Measurements from ENCODE around the gene C20orf202.
"Not testable (repeated sequence)": the region's sequence is repeated elsewhere in the genome, so short reads cannot be mapped to it uniquely, and the experiment has no call there.

The C20orf202 gene

DNA sequence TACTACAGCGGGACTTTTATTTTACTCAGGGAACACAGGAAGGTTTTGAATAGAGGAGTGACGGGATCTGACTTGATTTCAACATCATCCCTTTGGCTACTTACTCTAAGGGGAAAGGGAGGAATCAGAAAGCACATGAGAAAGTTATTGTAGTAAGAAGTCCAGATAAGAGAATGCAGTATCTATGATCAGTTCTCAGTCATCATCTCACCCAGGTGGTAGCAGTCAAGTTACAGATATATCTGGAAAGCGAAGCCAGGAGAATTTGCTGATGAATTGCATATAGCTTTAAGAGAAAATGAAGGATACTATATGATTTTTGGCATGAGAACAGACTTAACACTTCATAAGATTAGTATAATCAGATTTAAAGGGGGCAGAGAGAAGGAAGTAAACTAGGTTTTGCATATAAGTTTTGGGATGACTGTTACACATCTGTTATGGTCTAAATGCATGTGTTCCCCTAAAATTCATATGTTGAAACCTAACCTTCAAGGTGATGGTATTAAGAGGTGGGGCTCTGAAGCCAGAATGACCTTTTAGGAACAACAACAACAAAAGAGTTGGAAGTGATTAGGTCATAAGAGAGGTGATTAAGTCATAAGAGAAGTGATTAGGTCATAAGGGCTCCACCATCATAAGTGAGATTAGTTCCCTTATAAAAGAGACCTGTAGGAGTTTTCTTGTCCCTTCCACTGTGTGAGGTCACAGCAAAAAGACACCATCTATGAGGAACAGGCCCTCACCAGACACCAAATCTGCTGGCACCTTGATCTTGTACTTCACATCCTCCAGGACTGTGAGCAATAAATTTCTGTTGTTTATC, 29.2 kb downstream of the C20orf202 start:
- Mint-ChIP-seq H3K4me1 (ENCODE audit: low read depth) (peaks cover 11% of the 10 kb centered on the region), H3K4me3 (no peak overlapping the region), H3K36me3 (ENCODE audit: low read depth) (no peaks in the 10 kb centered on the region), H3K27me3 (ENCODE audit: low read depth) (peaks cover 28% of the 10 kb centered on the region), H3K9me3 (no peaks in the 10 kb centered on the region), H3K27ac (no peak overlapping the region)

DNA sequence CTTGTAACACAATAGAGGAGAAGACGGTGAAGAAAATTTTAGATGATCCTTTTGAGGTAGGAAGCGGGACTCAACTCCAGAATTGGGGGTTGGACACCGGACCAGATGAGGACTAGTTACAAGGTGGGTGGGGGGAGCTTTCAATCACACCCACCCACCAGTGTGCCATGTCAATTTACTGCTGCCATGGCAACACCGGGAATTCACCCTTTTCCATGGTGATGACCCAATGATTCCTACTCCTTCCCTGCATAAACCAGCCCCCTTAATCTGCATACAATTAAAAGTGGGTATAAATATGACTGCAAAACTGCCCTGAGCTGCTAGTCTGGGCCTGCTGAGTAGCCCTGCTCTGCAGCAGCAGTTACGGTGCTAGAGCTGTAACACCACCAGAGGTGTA, 37.3 kb downstream of the C20orf202 start:
- peaks cover 18% of the 10 kb centered on the region for H3K27me3 Mint-ChIP-seq (ENCODE audit: low read depth)

DNA sequence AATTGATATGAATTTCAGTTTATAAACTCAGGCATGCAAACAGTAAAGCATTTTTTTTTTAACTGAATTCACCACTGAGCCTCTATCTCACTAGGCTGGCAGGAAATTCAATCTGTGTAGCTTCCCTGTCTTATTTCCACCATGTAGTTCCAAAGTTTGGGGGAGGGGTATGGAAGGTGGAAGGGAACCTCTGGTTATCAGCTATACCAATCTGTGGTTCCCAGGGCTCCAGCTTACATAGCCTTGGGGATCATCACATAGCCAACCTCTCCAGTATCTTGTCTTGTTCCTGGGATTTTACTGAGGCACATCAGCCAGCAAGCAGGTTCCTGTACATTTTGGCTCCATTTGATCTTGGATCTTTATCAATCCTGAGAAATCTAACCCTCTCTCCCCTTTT, 38.2 kb downstream of the C20orf202 start:
- Mint-ChIP-seq H3K4me1 (ENCODE audit: low read depth) (peaks cover 5% of the 10 kb centered on the region), H3K36me3 (ENCODE audit: low read depth) (no peaks in the 10 kb centered on the region), H3K4me3 (no peak overlapping the region), H3K27ac (no peak overlapping the region), H3K27me3 (ENCODE audit: low read depth) (peaks cover 18% of the 10 kb centered on the region), H3K9me3 (no peaks in the 10 kb centered on the region)

More for the DNA sequence above, 37.3 kb downstream of the C20orf202 start:
- H3K36me3 Mint-ChIP-seq (ENCODE audit: low read depth), result no peaks in the 10 kb centered on the region
- no peak overlapping the region for H3K27ac Mint-ChIP-seq
- peaks cover 7% of the 10 kb centered on the region for H3K4me1 Mint-ChIP-seq (ENCODE audit: low read depth)
- no peaks in the 10 kb centered on the region for H3K9me3 Mint-ChIP-seq
- no peak overlapping the region for H3K4me3 Mint-ChIP-seq

DNA sequence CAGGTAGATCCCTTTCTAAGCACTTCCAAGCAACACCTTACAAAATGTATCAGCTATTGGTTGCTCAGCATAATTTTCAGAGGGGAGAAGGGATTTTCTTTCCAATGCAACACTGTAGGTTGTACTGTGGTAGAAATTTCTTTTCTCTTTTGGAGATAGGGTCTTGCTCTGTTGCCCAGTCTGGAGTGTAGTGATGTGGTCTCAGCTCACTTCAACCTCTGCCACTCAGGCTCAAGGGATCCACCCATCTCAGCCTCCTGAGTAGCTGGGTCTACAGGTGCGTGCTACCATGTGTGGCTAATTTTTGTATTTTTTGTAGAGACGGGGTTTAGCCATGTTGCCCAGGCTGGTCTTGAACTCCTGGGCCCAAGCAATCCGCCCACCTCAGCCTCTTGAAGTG, 38.8 kb downstream of the C20orf202 start:
- H3K36me3 Mint-ChIP-seq (ENCODE audit: low read depth), result no peaks in the 10 kb centered on the region
- no peak overlapping the region for H3K27ac Mint-ChIP-seq
- no peak overlapping the region for H3K4me3 Mint-ChIP-seq
- no peaks in the 10 kb centered on the region for H3K9me3 Mint-ChIP-seq
- peaks cover 5% of the 10 kb centered on the region for H3K4me1 Mint-ChIP-seq (ENCODE audit: low read depth)
- peaks cover 18% of the 10 kb centered on the region for H3K27me3 Mint-ChIP-seq (ENCODE audit: low read depth)

DNA sequence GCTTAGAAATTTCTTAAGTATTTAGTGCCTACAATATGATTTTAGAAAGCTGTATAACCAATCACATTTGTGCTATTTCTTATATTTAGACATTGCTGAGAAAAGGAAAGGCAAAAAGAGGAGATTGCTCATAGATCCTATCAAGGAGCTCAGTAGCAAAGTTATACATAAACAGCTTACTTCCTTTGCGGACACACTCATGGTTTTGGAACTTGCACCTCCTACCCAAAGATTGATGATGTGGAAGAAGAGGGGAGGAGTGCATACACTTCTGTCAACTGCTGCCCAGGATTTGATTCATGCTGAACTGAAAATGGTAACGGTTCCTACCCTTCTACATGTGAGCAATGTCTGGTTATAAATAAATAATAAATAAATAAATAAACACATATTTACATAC, 39.3 kb downstream of the C20orf202 start:
- no peaks in the 10 kb centered on the region for H3K9me3 Mint-ChIP-seq
- H3K4me1 Mint-ChIP-seq (ENCODE audit: low read depth), result peaks cover 5% of the 10 kb centered on the region
- H3K27ac Mint-ChIP-seq, result no peak overlapping the region
- peaks cover 18% of the 10 kb centered on the region for H3K27me3 Mint-ChIP-seq (ENCODE audit: low read depth)
- H3K4me3 Mint-ChIP-seq, result no peak overlapping the region
- H3K36me3 Mint-ChIP-seq (ENCODE audit: low read depth), result no peaks in the 10 kb centered on the region

DNA sequence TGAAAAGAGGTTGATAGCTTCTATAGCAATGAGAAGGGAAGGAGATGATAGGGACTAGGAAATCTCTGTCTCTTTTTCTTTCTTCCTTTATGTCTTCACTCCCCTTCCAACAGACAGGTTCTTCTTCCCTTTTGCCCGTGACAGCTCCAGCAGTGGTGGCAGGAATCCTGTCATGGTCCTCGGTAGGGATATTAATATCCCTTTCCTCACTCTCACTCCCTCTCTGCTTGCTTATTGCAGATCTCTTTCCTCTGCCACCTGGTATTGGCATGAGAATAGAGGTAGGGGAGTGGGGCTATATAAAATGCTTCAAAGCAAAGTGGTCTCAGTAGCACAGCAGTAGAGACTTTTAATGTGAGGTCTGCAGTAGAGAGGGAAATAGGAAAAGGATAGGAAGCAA, 42.3 kb downstream of the C20orf202 start:
- Mint-ChIP-seq H3K4me1 (ENCODE audit: low read depth) (peaks cover 5% of the 10 kb centered on the region), H3K9me3 (no peaks in the 10 kb centered on the region), H3K4me3 (no peak overlapping the region), H3K36me3 (ENCODE audit: low read depth) (no peaks in the 10 kb centered on the region), H3K27ac (no peak overlapping the region), H3K27me3 (ENCODE audit: low read depth) (peaks cover 14% of the 10 kb centered on the region)

DNA sequence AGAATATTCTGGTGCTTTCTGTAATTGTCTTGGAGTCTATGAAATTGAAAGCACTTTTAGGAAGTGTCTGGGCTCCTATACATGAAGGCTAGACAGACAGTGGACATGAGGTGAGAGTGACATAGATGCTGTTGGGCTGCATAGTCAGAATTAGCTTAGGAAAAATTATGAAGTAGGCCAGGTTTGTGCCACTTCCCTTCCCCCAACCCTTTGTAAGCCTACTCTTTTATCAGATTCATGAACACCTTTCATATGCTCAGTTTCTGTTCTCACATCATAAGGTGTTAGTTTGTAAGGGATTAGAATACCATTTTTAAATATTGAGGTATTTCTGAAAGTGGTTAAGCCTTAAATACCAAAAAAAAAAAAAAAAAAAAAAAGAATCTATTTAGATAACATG, 44.4 kb downstream of the C20orf202 start:
- Mint-ChIP-seq H3K27ac (no peak overlapping the region), H3K36me3 (ENCODE audit: low read depth) (no peaks in the 10 kb centered on the region), H3K4me3 (no peak overlapping the region), H3K4me1 (ENCODE audit: low read depth) (peaks cover 5% of the 10 kb centered on the region), H3K9me3 (peaks cover 6% of the 10 kb centered on the region), H3K27me3 (ENCODE audit: low read depth) (peaks cover 21% of the 10 kb centered on the region)

DNA sequence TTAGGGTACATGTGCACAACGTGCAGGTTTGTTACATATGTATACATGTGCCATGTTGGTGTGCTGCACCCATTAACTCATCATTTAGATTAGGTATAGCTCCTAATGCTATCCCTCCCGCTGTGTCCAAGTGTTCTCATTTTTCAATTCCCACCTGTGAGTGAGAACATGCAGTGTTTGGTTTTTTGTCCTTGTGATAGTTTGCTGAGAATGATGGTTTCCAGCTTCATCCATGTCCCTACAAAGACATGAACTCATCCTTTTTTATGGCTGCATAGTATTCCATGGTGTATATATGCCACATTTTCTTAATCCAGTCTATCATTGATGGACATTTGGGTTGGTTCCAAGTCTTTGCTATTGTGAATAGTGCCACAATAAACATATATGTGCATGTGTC, 47.0 kb downstream of the C20orf202 start:
- H3K27me3 Mint-ChIP-seq (ENCODE audit: low read depth), result peaks cover 22% of the 10 kb centered on the region
- H3K36me3 Mint-ChIP-seq (ENCODE audit: low read depth); H3K27ac Mint-ChIP-seq; H3K4me3 Mint-ChIP-seq; H3K9me3 Mint-ChIP-seq; H3K4me1 Mint-ChIP-seq (ENCODE audit: low read depth): not testable (repeated sequence)

DNA sequence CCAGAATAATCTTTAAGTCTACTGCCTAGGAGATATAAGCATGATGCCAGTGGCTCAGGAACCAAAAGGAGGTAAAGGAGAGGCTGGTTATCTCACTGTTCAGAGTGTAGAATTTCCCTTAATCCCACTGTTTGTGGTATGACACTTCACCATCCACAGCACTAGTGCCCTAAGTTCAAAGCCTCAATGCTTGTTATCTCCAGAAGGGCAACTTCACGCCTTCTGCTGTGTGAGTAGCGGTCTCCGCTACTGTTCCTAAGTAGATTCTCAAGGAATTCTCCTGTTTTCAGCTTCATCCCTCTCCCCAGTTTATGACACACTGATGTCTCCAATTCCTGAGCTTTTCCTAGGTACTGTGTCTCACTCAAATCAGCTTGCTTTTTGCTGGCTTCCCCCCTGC, 49.2 kb downstream of the C20orf202 start:
- peaks cover 6% of the 10 kb centered on the region for H3K9me3 Mint-ChIP-seq
- H3K27me3 Mint-ChIP-seq (ENCODE audit: low read depth), result peaks cover 28% of the 10 kb centered on the region
- no peaks in the 10 kb centered on the region for H3K36me3 Mint-ChIP-seq (ENCODE audit: low read depth)

DNA sequence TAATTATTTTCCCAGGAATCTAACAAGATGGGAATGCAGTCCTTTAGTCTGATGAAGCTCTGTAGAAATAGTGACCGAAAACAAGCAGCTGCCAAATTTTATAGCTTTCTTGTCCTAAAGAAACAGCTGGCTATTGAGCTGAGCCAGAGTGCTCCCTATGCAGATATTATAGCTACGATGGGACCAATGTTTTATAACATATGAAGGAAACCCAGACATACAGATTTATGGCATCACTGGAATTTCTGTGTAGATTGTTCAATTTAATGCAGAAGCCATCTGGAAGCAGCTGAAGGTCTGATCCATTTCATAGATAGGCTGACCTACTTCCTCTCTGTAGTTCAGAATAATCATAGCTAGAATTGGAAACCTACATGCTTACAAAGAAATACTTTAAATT, 51.0 kb downstream of the C20orf202 start:
- no peak overlapping the region for H3K4me3 Mint-ChIP-seq
- peaks cover 5% of the 10 kb centered on the region for H3K4me1 Mint-ChIP-seq (ENCODE audit: low read depth)
- H3K27ac Mint-ChIP-seq, result no peak overlapping the region
- H3K36me3 Mint-ChIP-seq (ENCODE audit: low read depth), result no peaks in the 10 kb centered on the region
- H3K9me3 Mint-ChIP-seq, result peaks cover 6% of the 10 kb centered on the region
- H3K27me3 Mint-ChIP-seq (ENCODE audit: low read depth), result peaks cover 28% of the 10 kb centered on the region

More for the DNA sequence above, 49.2 kb downstream of the C20orf202 start:
- H3K4me3 Mint-ChIP-seq, result no peak overlapping the region
- H3K27ac Mint-ChIP-seq, result no peak overlapping the region
- peaks cover 5% of the 10 kb centered on the region for H3K4me1 Mint-ChIP-seq (ENCODE audit: low read depth)

DNA sequence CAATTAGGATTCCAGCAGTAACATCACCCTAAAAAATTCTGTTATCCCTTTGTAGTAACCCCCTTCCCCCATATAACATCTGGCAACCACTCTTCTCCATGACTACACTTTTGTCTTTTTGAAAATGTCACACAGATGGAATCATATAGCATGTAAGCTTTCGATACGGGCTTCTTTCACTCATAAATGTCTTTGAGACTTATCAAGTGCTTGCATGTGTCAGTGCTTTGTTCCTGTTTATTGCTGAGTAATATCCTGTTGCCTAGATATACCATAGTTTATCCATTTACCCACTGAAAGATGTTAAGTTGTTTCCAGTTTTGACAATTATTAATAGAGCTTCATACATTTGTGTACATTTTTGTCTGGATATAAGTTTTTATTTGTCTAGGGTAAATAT, 52.4 kb downstream of the C20orf202 start:
- peaks cover 5% of the 10 kb centered on the region for H3K9me3 Mint-ChIP-seq
- no peak overlapping the region for H3K27ac Mint-ChIP-seq
- H3K4me1 Mint-ChIP-seq (ENCODE audit: low read depth), result peaks cover 5% of the 10 kb centered on the region
- no peak overlapping the region for H3K4me3 Mint-ChIP-seq
- no peaks in the 10 kb centered on the region for H3K36me3 Mint-ChIP-seq (ENCODE audit: low read depth)
- peaks cover 28% of the 10 kb centered on the region for H3K27me3 Mint-ChIP-seq (ENCODE audit: low read depth)
